GM18526 (cell line): ENCODE data around the gene HSD17B13.

ENCODE experiments used
- POLR2A ChIP-seq: IDR thresholded peaks from 3 replicates; pipeline ENCODE4 v1.6.1; 2011; ENCODE audit not compliant: insufficient read length; ENCODE audit errors: extremely low read depth

Gene HSD17B13, protein sequence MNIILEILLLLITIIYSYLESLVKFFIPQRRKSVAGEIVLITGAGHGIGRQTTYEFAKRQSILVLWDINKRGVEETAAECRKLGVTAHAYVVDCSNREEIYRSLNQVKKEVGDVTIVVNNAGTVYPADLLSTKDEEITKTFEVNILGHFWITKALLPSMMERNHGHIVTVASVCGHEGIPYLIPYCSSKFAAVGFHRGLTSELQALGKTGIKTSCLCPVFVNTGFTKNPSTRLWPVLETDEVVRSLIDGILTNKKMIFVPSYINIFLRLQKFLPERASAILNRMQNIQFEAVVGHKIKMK

GRCh38 chr4:87322754-87323153 is at the start of gene HSD17B13:
HSD17B13 (minus strand) TSS chr4:87322882; CDS start chr4:87322841, 41 bp downstream.
- no peak for TF ChIP-seq POLR2A

- TF ChIP-seq POLR2A = no peak
These were observed 47.4 kb upstream of the HSD17B13 start for GRCh38 chr4:87370068-87370467.

DNA sequence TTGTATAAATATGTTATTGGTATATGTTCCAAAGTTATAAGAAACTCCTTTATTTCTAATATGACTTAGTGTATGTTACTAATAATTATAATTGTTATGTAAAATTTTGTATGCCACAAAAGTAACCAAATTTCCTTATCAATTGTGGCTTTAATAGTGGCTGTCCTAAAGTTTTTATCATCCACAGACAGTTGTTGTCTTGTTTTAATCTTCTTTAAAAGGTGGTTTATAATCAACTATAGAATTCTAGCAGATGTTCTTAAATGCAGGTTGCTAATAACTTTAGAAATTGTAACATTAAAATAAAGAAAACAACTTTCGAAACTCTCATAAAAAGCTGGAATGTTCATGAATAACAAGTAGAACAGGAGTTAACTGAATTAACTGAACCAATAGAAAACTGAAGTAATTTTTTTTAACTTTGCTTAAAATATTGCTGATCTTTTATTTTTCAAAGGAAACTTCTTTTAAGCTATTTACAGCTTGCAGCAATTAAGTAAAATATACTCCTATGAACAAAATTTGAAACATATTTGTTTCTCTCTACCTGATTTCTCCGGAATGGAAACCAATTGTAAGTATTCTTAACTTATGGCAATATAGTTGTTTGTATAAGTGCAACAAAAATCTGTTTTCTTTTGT is 44.0 kb upstream of the HSD17B13 start:
- TF ChIP-seq POLR2A = no peak

GRCh38 chr4:87365348-87365747 is 42.7 kb upstream of the HSD17B13 start:
- no peak for TF ChIP-seq POLR2A

- no peak for TF ChIP-seq POLR2A
These were observed 40.9 kb upstream of the HSD17B13 start for GRCh38 chr4:87363552-87363951.

DNA sequence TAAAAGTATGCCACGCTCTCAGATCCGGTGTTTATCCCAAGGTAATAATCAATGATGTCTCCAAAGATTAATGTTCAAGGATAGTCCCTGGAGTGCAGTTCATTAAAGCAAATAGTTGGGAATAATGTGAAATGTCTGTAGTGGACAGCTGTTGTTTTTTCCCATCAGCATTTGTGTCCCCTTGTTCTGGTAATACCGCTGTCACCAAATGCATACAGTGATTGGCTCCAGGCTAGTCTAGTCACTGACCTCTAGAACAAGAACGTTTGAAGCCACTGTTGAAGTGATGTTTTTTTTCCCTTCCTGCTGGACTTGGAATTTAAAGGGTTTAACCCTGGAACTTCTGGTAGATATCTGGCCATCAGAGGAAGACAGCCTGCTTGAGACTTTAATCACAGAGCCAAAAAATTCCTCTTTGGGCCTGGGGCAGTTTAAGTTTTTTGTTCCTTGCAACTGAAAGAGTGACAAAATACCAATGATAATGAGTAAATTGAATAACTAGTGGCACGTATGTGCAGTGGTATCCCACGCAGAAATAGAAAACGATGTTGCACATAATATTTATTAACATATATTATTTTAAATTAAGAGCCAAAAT is 37.8 kb upstream of the HSD17B13 start:
- TF ChIP-seq POLR2A = no peak

GRCh38 chr4:87359258-87359657 is 36.6 kb upstream of the HSD17B13 start:
- no peak for TF ChIP-seq POLR2A

GRCh38 chr4:87356832-87357526 is 34.3 kb upstream of the HSD17B13 start:
- TF ChIP-seq POLR2A = no peak

GRCh38 chr4:87354168-87355102 is 31.8 kb upstream of the HSD17B13 start:
- no peak for TF ChIP-seq POLR2A

- no peak for TF ChIP-seq POLR2A
These were observed 30.9 kb upstream of the HSD17B13 start for GRCh38 chr4:87353592-87353991.

- no peak for TF ChIP-seq POLR2A
These were observed 22.5 kb upstream of the HSD17B13 start for GRCh38 chr4:87345139-87345538.

DNA sequence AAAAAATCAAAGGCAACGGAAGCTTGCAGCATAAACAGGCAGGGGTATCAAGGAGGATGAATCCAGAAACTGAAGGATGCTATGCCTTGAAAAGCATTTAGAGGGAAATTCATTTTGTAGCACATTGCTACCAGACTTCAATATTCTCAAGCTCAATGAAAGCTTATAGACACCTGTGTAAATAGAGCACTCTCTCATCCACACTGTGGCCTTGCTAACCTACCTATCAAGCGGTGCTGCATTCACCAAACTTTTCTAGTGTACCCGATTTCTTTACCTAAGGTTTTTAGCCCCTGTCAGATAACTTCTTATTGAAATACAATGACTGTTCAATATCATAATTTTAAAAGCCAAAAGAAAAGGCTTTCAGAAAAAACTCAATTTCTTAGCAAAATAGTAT is 20.2 kb upstream of the HSD17B13 start:
- TF ChIP-seq POLR2A = no peak

- TF ChIP-seq POLR2A = no peak
These were observed 16.8 kb upstream of the HSD17B13 start for GRCh38 chr4:87339440-87339839.

GRCh38 chr4:87337361-87337760 is 14.7 kb upstream of the HSD17B13 start:
- no peak for TF ChIP-seq POLR2A

- no peak for TF ChIP-seq POLR2A
These were observed 10.6 kb upstream of the HSD17B13 start for GRCh38 chr4:87333267-87333666.
